IMR-90 (cell line): ENCODE measurements around the gene MSI1. TPM values are rescaled to one million over a fixed set of nuclear protein-coding genes. Genes with fewer than 3 reads are reported as not detected.

Experiments used
- ATAC-seq: fragments of 200-7000 bp; cut with Tn5 transposase; 2 replicates; pipeline ENCODE4 v1.9.1; 2020; ENCODE audit warnings: low read depth, mild to moderate bottlenecking, moderate library complexity
- BruUV-seq: library from RNA; stranded (reverse); fragments of 400-500 nt; replicated peaks from 2 replicates; lab custom pipeline; 2021; lab: Mats Ljungman, UMichigan
- CTCF ChIA-PET: fragments of 300-600 bp; formaldehyde crosslinking; extraction: SDS; loops from one replicate; lab custom pipeline; 2021; ENCODE audit warnings: antibody characterized with exemption; lab: Yijun Ruan, JAX
- POLR2A ChIA-PET: fragments of 300-600 bp; sonication (Branson Sonifier 250); formaldehyde crosslinking; loops from one replicate; lab custom pipeline; 2022; ENCODE audit warnings: antibody characterized with exemption; ENCODE audit not compliant: unreplicated experiment; lab: Charles Lee
- DNase-seq: peaks from one replicate; pipeline ENCODE4 v3.0.0; 2013
- H2AFZ ChIP-seq: replicated peaks from 2 replicates; pipeline ENCODE3; 2013; ENCODE audit warnings: low read length, mild to moderate bottlenecking; ENCODE audit not compliant: poor library complexity
- H2AK5ac ChIP-seq: 2 replicates; pipeline ENCODE4 v1.6.1; 2013; ENCODE audit warnings: low read depth, low read length, inconsistent platforms
- H2AK9ac ChIP-seq: replicated peaks from 2 replicates; pipeline ENCODE3; 2013; ENCODE audit warnings: mild to moderate bottlenecking, low read depth, low read length, moderate library complexity; ENCODE audit not compliant: poor library complexity
- H2BK120ac ChIP-seq: 2 replicates; pipeline ENCODE4 v1.6.1; 2013; ENCODE audit warnings: low read depth, low read length, inconsistent platforms
- H2BK15ac ChIP-seq: 3 replicates; pipeline ENCODE4 v1.6.1; 2013; ENCODE audit warnings: low read depth, low read length, inconsistent platforms
- H2BK20ac ChIP-seq: 2 replicates; pipeline ENCODE4 v1.6.1; 2013; ENCODE audit warnings: low read depth, mild to moderate bottlenecking, inconsistent platforms, low read length, moderate library complexity
- H2BK5ac ChIP-seq: 2 replicates; pipeline ENCODE4 v1.6.1; 2013; ENCODE audit warnings: mild to moderate bottlenecking, low read depth, low read length, inconsistent platforms; ENCODE audit not compliant: poor library complexity, severe bottlenecking
- H3K14ac ChIP-seq: replicated peaks from 2 replicates; pipeline ENCODE4 v1.6.1; 2013; ENCODE audit warnings: low read depth, low read length, inconsistent platforms
- H3K18ac ChIP-seq: 2 replicates; pipeline ENCODE4 v1.6.1; 2013; ENCODE audit warnings: low read depth, low read length, control low read depth
- H3K23ac ChIP-seq: 2 replicates; pipeline ENCODE4 v1.6.1; 2013; ENCODE audit warnings: low read depth, low read length, inconsistent platforms
- H3K27ac ChIP-seq: 2 replicates; pipeline ENCODE4 v1.5.1; 2013; ENCODE audit warnings: mild to moderate bottlenecking, control low read depth, low read length; ENCODE audit not compliant: insufficient read depth
- H3K27me3 ChIP-seq: 2 replicates; pipeline ENCODE4 v1.6.1; 2013; ENCODE audit warnings: low read length; ENCODE audit not compliant: control insufficient read depth, insufficient read depth
- H3K36me3 ChIP-seq: 2 replicates; pipeline ENCODE4 v1.6.1; 2013; ENCODE audit warnings: low read length, mixed read lengths; ENCODE audit not compliant: control insufficient read depth, insufficient read depth
- H3K4ac ChIP-seq: 2 replicates; pipeline ENCODE4 v1.6.1; 2013; ENCODE audit warnings: low read depth, low read length, inconsistent platforms
- H3K4me1 ChIP-seq: 2 replicates; pipeline ENCODE4 v1.6.1; 2013; ENCODE audit warnings: low read length, mixed read lengths; ENCODE audit not compliant: control insufficient read depth, insufficient read depth
- H3K4me2 ChIP-seq: 2 replicates; pipeline ENCODE4 v1.6.1; 2013; ENCODE audit warnings: low read depth, mild to moderate bottlenecking, control low read depth, low read length, moderate library complexity
- H3K4me3 ChIP-seq: 2 replicates; pipeline ENCODE4 v1.5.1; 2013; ENCODE audit warnings: low read depth, mild to moderate bottlenecking, control low read depth, low read length, moderate library complexity; ENCODE audit not compliant: insufficient read depth
- H3K56ac ChIP-seq: 2 replicates; pipeline ENCODE4 v1.6.1; 2013; ENCODE audit warnings: low read length, inconsistent platforms; ENCODE audit not compliant: insufficient read depth; ENCODE audit errors: extremely low read depth
- H3K79me1 ChIP-seq, 2 experiments: 2 replicates each; pipeline ENCODE4 v1.6.1; 2013; ENCODE audit warnings: low read length in 2 of 2, inconsistent platforms in 1 of 2, low read depth in 1 of 2
- H3K9ac ChIP-seq: 2 replicates; pipeline ENCODE4 v1.6.1; 2013; ENCODE audit warnings: low read depth, low read length, control low read depth
- H3K9me1 ChIP-seq: 2 replicates; pipeline ENCODE4 v1.6.1; 2013; ENCODE audit warnings: low read length, inconsistent platforms; ENCODE audit not compliant: insufficient read depth
- H3K9me3 ChIP-seq: 2 replicates; pipeline ENCODE4 v1.6.1; 2013; ENCODE audit warnings: low read length; ENCODE audit not compliant: control insufficient read depth, insufficient read depth
- H4K20me1 ChIP-seq: 2 replicates; pipeline ENCODE4 v1.6.1; 2013; ENCODE audit warnings: low read length, inconsistent platforms; ENCODE audit not compliant: insufficient read depth
- H4K5ac ChIP-seq: 2 replicates; pipeline ENCODE4 v1.6.1; 2013; ENCODE audit warnings: mild to moderate bottlenecking, low read depth, low read length, control low read depth
- H4K8ac ChIP-seq, 2 experiments: 2 replicates each; pipeline ENCODE4 v1.6.1; 2013; ENCODE audit warnings: low read depth in 2 of 2, low read length in 2 of 2, control low read depth in 1 of 2, inconsistent platforms in 1 of 2
- H4K91ac ChIP-seq: 2 replicates; pipeline ENCODE4 v1.6.1; 2013; ENCODE audit warnings: low read depth, low read length, inconsistent platforms; ENCODE audit not compliant: insufficient read depth
- CEBPB ChIP-seq: IDR thresholded peaks from 2 replicates; pipeline ENCODE4 v1.6.1; 2012; ENCODE audit warnings: low read depth, low read length, improper control_type of control experiment
- CHD1 ChIP-seq: IDR thresholded peaks from 2 replicates; pipeline ENCODE4 v1.6.1; 2012; ENCODE audit warnings: low read depth, low read length, improper control_type of control experiment
- MAZ ChIP-seq: IDR thresholded peaks from 2 replicates; pipeline ENCODE4 v1.6.1; 2012; ENCODE audit warnings: low read depth, mild to moderate bottlenecking, low read length, improper control_type of control experiment, moderate library complexity, borderline replicate concordance
- MXI1 ChIP-seq: IDR thresholded peaks from 2 replicates; pipeline ENCODE4 v1.6.1; 2012; ENCODE audit warnings: low read depth, mild to moderate bottlenecking, low read length, moderate library complexity, borderline replicate concordance
- NFE2L2 ChIP-seq: fragments of 150-350 bp; IDR thresholded peaks from 2 replicates; pipeline ENCODE4 v1.6.1; 2016; ENCODE audit warnings: low read depth, mild to moderate bottlenecking, low read length
- POLR2A ChIP-seq: IDR thresholded peaks from 2 replicates; pipeline ENCODE4 v1.6.1; 2012; ENCODE audit warnings: mild to moderate bottlenecking, low read depth, low read length
- RAD21 ChIP-seq: IDR thresholded peaks from 2 replicates; pipeline ENCODE4 v1.6.1; 2012; ENCODE audit warnings: low read length, improper control_type of control experiment
- RCOR1 ChIP-seq: IDR thresholded peaks from 2 replicates; pipeline ENCODE4 v1.6.1; 2012; ENCODE audit warnings: mild to moderate bottlenecking, low read length, improper control_type of control experiment; ENCODE audit not compliant: insufficient replicate concordance
- RFX5 ChIP-seq: IDR thresholded peaks from 2 replicates; pipeline ENCODE4 v1.8.0; 2012; ENCODE audit warnings: low read depth, mild to moderate bottlenecking, low read length, moderate library complexity
- WGBS, 2 experiments: methylation state at CpG; one replicate each; pipeline versions ENCODE4 v1.1.5 to v1.1.7; 2013; ENCODE audit warnings: missing lambda C conversion rate in 2 of 2; ENCODE audit not compliant: insufficient read length in 1 of 2; ENCODE audit errors: extremely low coverage in 2 of 2; 5-methylcytosine and 5-hydroxymethylcytosine counted together
- dilution Hi-C: fragments of 300-500 bp; cut with HindIII; formaldehyde crosslinking; loops from one replicate; pipeline ENCODE4 v1.14.3; 2018; ENCODE audit warnings: low sequenced_read_pairs; ENCODE audit not compliant: unreplicated experiment
- in situ Hi-C: fragments of 300-500 bp; cut with MboI; formaldehyde crosslinking; loops from 3 replicates; pipeline ENCODE4 v1.14.3; 2019; ENCODE audit warnings: low sequenced_read_pairs, inconsistent platforms, mixed read lengths
- intact Hi-C: fragments of 100-400 bp; cut with micrococcal nuclease; formaldehyde crosslinking; loops from 2 replicates; pipeline ENCODE4 v1.10.0; 2022
- polyA plus RNA-seq, 3 experiments: library from polyadenylated mRNA; depleted of rRNA; stranded (reverse); fragments of >200 nt; gene quantifications; 2 replicates each; pipeline ENCODE4 v1.2.3, GENCODE V29; 2012; ENCODE audit warnings: low replicate concordance in 1 of 3
- total RNA-seq: library from RNA; depleted of rRNA; stranded (reverse); fragments of >200 nt; gene quantifications from 2 replicates; pipeline ENCODE4 v1.2.3, GENCODE V29; 2012
- TF ChIP-seq, protein P1 (sequence below): fragments of 150-350 bp; IDR thresholded peaks from 2 replicates; pipeline ENCODE4 v1.6.1; 2017; ENCODE audit warnings: mild to moderate bottlenecking, antibody characterized with exemption, low read length, low read depth

MSI1 gene
- total and polyA plus RNA-seq, 2 of the 4 experiments (the other 2 are of a cell fraction): not detected

GRCh38 chr12:120328228-120328627 is 40.7 kb downstream of the MSI1 start:
- ATAC-seq: no peak
- no peak overlapping the region for H2AFZ ChIP-seq
- no peaks in the 10 kb centered on the region for H4K20me1 ChIP-seq
- H3K4me1 ChIP-seq: no peaks in the 10 kb centered on the region
- H3K9me3 ChIP-seq: no peaks in the 10 kb centered on the region
- H2AK5ac ChIP-seq: no peak overlapping the region
- no peak overlapping the region for H3K56ac ChIP-seq
- no peak overlapping the region for H2BK120ac ChIP-seq
- no peak overlapping the region for H2BK15ac ChIP-seq
- dilution Hi-C loops (no loop called here), intact Hi-C loops (loop anchor here (5.0 kb wide), 2 partner anchors 384 to 434 kb away; partner anchors contain the start of gene UNC119B), in situ Hi-C loops (loop anchor here (25.0 kb wide), 1 partner anchor 109 kb away; the partner anchor contains the start of genes COX6A1, GATC and TRIAP1)
- H4K91ac ChIP-seq: no peak overlapping the region
- no peak for DNase-seq
- peaks cover 13% of the 10 kb centered on the region; the same call in 1 of the 2 replicates for H3K27me3 ChIP-seq
- no peak overlapping the region for H3K23ac ChIP-seq
- H2BK20ac ChIP-seq: no peak overlapping the region
- no peak overlapping the region for H3K4me2 ChIP-seq
- ChIA-PET POLR2A (no interaction called here), CTCF (no interaction called here)
- H3K27ac ChIP-seq: no peak overlapping the region
- H2BK5ac ChIP-seq: no peak overlapping the region
- no peaks in the 10 kb centered on the region for H3K36me3 ChIP-seq
- H4K8ac ChIP-seq: no peak overlapping the region
- H2AK9ac ChIP-seq: no peak overlapping the region
- H3K14ac ChIP-seq: no peak overlapping the region
- no peak overlapping the region for H3K4me3 ChIP-seq
- 69% methylated on average over 2 of the region's 4 CpGs; no CpG with 5 or more reads in 1 of the 2 experiments for WGBS, 2 experiments
- H3K18ac ChIP-seq: no peak overlapping the region
- H3K79me1 ChIP-seq: no peaks in the 10 kb centered on the region
- no peak overlapping the region for H3K4ac ChIP-seq
- H3K9me1 ChIP-seq: no peaks in the 10 kb centered on the region
- no peak overlapping the region for H4K5ac ChIP-seq
- no peak overlapping the region for H3K9ac ChIP-seq
- no peak for TF ChIP-seq RAD21
- TF ChIP-seq RCOR1: no peak
- no peak for TF ChIP-seq CEBPB
- no peak for TF ChIP-seq POLR2A
- no peak for TF ChIP-seq CHD1
- no peak for TF ChIP-seq MXI1
- TF ChIP-seq, protein P1, sequence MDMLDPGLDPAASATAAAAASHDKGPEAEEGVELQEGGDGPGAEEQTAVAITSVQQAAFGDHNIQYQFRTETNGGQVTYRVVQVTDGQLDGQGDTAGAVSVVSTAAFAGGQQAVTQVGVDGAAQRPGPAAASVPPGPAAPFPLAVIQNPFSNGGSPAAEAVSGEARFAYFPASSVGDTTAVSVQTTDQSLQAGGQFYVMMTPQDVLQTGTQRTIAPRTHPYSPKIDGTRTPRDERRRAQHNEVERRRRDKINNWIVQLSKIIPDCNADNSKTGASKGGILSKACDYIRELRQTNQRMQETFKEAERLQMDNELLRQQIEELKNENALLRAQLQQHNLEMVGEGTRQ: no peak
- no peak for TF ChIP-seq NFE2L2
- TF ChIP-seq RFX5: no peak
- no peak for TF ChIP-seq MAZ
- no TSS peak for BruUV-seq
